ENCODE results near the gene TCOF1. TPM values are rescaled to one million over a fixed set of nuclear protein-coding genes. Genes with fewer than 3 reads are reported as not detected.

The TCOF1 gene
- total RNA-seq, 1 donor from 2014 or later = 44.3 TPM

- no peak for DNase-seq (ENCODE audit: low read depth)
- TF ChIP-seq CTCF (conservative IDR thresholded peaks at IDR 0.05; ENCODE audit: low read depth, low read length) = no peak
- H3K4me3 ChIP-seq (ENCODE audit: low read depth, low read length) = no peak overlapping the region
These were observed 1.7 kb upstream of the TCOF1 start for GRCh38 chr5:150355791-150356190.

GRCh38 chr5:150356575-150357294 lies 762 bp upstream of the TCOF1 start:
- TF ChIP-seq CTCF (conservative IDR thresholded peaks at IDR 0.05; ENCODE audit: low read depth, low read length) = no peak
- peak overlapping the region; percentile 80 for H3K4me3 ChIP-seq (ENCODE audit: low read depth, low read length)

DNA sequence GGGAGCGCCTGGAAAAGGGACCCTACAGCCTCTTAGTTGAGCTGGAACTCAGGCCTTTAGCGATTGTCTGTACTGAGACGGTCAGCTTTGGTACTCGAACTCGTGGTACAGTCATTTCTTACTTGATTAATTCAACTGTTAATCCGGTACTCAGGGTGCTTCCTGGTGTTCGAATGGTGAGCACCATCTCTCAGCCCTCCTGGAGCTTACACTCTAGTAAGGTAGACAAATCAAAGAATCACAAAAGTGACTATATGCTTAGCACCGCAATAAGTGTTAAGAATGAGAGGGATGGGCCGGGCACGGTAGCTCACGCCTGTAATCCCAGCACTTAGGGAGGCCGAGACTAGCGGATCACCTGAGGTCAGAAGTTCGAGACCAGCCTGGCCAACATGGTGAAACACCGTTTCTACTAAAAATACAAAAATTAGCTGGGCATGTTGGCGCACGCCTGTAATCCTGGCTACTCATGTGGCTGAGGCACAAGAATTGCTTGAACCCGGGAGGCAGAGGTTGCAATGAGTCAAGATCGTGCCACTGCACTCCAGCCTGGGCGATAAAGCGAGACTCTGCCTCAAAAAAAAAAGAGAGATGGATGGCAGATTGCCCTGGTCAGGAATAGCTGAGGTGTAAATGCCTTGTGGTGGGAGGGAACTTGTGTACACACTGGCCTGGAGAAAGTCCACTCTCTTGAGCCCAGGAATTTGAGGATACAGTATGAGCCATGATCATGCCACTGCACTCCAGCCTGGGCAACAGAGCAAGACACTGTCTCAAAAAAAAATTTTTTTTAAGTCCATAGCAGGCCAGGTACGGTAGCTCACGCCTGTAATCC lies 981 bp downstream of the TCOF1 start:
- H3K4me3 ChIP-seq (ENCODE audit: low read depth, low read length) = peak overlapping the region; percentile 80
- peak; percentile 61 for DNase-seq (ENCODE audit: low read depth)

More at GRCh38 chr5:150356575-150357294, 762 bp upstream of the TCOF1 start:
- no peak for DNase-seq (ENCODE audit: low read depth)

GRCh38 chr5:150361301-150361700 lies 3.8 kb downstream of the TCOF1 start:
- DNase-seq (ENCODE audit: low read depth) = no peak
- H3K4me3 ChIP-seq (ENCODE audit: low read depth, low read length) = no peak overlapping the region
- TF ChIP-seq CTCF (conservative IDR thresholded peaks at IDR 0.05; ENCODE audit: low read depth, low read length) = no peak

More for the DNA sequence above, 981 bp downstream of the TCOF1 start:
- no peak for TF ChIP-seq CTCF (conservative IDR thresholded peaks at IDR 0.05; ENCODE audit: low read depth, low read length)

- no peak for TF ChIP-seq CTCF (conservative IDR thresholded peaks at IDR 0.05; ENCODE audit: low read depth, low read length)
- no peak overlapping the region for H3K4me3 ChIP-seq (ENCODE audit: low read depth, low read length)
- no peak for DNase-seq (ENCODE audit: low read depth)
These were observed 5.7 kb downstream of the TCOF1 start for GRCh38 chr5:150363185-150363584.

- no peak for DNase-seq (ENCODE audit: low read depth)
- TF ChIP-seq CTCF (conservative IDR thresholded peaks at IDR 0.05; ENCODE audit: low read depth, low read length) = no peak
These were observed 6.5 kb downstream of the TCOF1 start for GRCh38 chr5:150364004-150364403.

More at GRCh38 chr5:150364004-150364403, 6.5 kb downstream of the TCOF1 start:
- no peak overlapping the region for H3K4me3 ChIP-seq (ENCODE audit: low read depth, low read length)
